Esophagus muscularis mucosa (tissue), 4 donors: ENCODE measurements around the gene ATN1. TPM values are rescaled to one million over a fixed set of nuclear protein-coding genes. Genes with fewer than 3 reads are reported as not detected.

Experiments
- DNase-seq: peaks from one replicate; pipeline ENCODE4 v3.0.0-alpha.2; 2017; ENCODE audit errors: extremely low spot score
- H3K27ac ChIP-seq, 4 donors: fragments of 200-600 bp; sonication (generic); replicated peaks in 1 of 4; 1 replicate in 3 of 4; 2 replicates in 1 of 4; pipeline ENCODE4 v1.5.1; 2016 to 2019; ENCODE audit warnings: mild to moderate bottlenecking in 1 of 4
- H3K27me3 ChIP-seq, 4 donors: fragments of 200-600 bp; sonication (generic); one replicate each; pipeline versions ENCODE4 v1.5.1 to v1.6.0; 2016 to 2019
- H3K36me3 ChIP-seq, 4 donors: fragments of 200-600 bp; sonication (generic); one replicate each; pipeline ENCODE4 v1.5.1; 2016 to 2019
- H3K4me1 ChIP-seq, 4 donors: fragments of 200-600 bp; sonication (generic); one replicate each; pipeline ENCODE4 v1.5.1; 2016 to 2019
- H3K4me3 ChIP-seq, 4 donors: fragments of 200-600 bp; sonication (generic); 1 replicate in 2 of 4; 2 replicates in 2 of 4; pipeline ENCODE4 v1.5.1; 2016 to 2019; ENCODE audit warnings: mild to moderate bottlenecking in 4 of 4, moderate library complexity in 1 of 4
- H3K9me3 ChIP-seq, 4 donors: fragments of 200-600 bp; sonication (generic); 1 replicate in 3 of 4; 2 replicates in 1 of 4; pipeline ENCODE4 v1.5.1; 2016 to 2019
- CTCF ChIP-seq, 3 experiments: fragments of 200-600 bp in 2 of 3; fragments of 450-650 bp in 1 of 3; sonication (generic) in 2 of 3; IDR thresholded peaks; one replicate each; pipeline ENCODE4 v1.5.1; 2017 to 2019; ENCODE audit warnings: antibody characterized with exemption in 3 of 3, mild to moderate bottlenecking in 2 of 3, moderate library complexity in 1 of 3
- EP300 ChIP-seq: sonication (generic); formaldehyde crosslinking; IDR thresholded peaks from one replicate; pipeline ENCODE4 v1.6.1; 2017; ENCODE audit warnings: antibody characterized with exemption
- POLR2A ChIP-seq: fragments of 450-650 bp; IDR thresholded peaks from one replicate; pipeline ENCODE4 v1.6.1; 2017; ENCODE audit warnings: antibody characterized with exemption, moderate library complexity, mild to moderate bottlenecking, low read depth
- POLR2AphosphoS5 ChIP-seq, 2 donors: sonication (generic); formaldehyde crosslinking; IDR thresholded peaks; one replicate each; pipeline ENCODE4 v1.6.1; 2017; ENCODE audit warnings: antibody characterized with exemption in 2 of 2
- WGBS: methylation state at CpG from one replicate; pipeline ENCODE4 v1.1.5; 2018; 5-methylcytosine and 5-hydroxymethylcytosine counted together
- intact Hi-C: fragments of 100-400 bp; cut with DNase I; formaldehyde crosslinking; loops from one replicate; pipeline ENCODE4 v1.15.1; 2023
- total RNA-seq, 4 donors: library from RNA; depleted of rRNA; stranded (reverse); fragments of >200 nt; gene quantifications; one replicate each; pipeline versions ENCODE4 v1.1.0 to v1.2.1, GENCODE V29; 2016

ATN1 gene
- total RNA-seq, 4 donors from 2014 or later: 72.2 to 163 (median 92.4) TPM

- no peak overlapping the region for H3K4me3 ChIP-seq
- no peak for TF ChIP-seq POLR2A
- TF ChIP-seq CTCF (IDR thresholded peaks at IDR 0.05): no peak
- TF ChIP-seq EP300: no peak
- TF ChIP-seq POLR2AphosphoS5 (IDR thresholded peaks at IDR 0.05): no peak
- H3K27me3 ChIP-seq: no peaks in the 10 kb centered on the region
- no peaks in the 10 kb centered on the region for H3K9me3 ChIP-seq
- peaks cover 52 to 80% (median 77%) of the 10 kb centered on the region in 4 donors for H3K4me1 ChIP-seq
- H3K36me3 ChIP-seq: peaks cover 0 to 50% (median 47%) of the 10 kb centered on the region in 4 donors
- H3K27ac ChIP-seq: peak overlapping the region; percentile 91 to 97 (median 96)
- intact Hi-C loops: no loop called here
- WGBS: 85% methylated on average over 11 of the region's 11 CpGs
- DNase-seq: no peak
Measured at GRCh38 chr12:6942331-6942665, 14.5 kb downstream of the ATN1 start.

DNA sequence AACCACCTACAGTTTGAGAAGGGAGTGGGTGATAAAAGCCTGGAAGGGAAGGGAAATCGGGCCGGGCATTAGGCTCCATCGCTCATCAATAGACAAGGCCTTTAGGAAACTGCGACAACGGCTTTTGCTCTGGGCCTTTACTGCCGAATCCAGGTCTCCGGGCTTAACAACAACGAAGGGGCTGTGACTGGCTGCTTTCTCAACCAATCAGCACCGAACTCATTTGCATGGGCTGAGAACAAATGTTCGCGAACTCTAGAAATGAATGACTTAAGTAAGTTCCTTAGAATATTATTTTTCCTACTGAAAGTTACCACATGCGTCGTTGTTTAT, 15.6 kb downstream of the ATN1 start:
- Histone ChIP-seq H3K4me1 (peaks cover 47 to 69% (median 68%) of the 10 kb centered on the region in 4 donors), H3K9me3 (no peaks in the 10 kb centered on the region), H3K4me3 (peak overlapping the region; percentile 69 to 77 (median 73)), H3K27ac (peak overlapping the region; percentile 91 to 97 (median 96)), H3K27me3 (no peaks in the 10 kb centered on the region), H3K36me3 (peaks cover 0 to 53% (median 47%) of the 10 kb centered on the region in 4 donors)
- DNase-seq: no peak
- intact Hi-C loops: no loop called here
- TF ChIP-seq POLR2A: no peak
- TF ChIP-seq POLR2AphosphoS5 (IDR thresholded peaks at IDR 0.05): peak in 1 of 2 donors; percentile 67
- TF ChIP-seq CTCF (IDR thresholded peaks at IDR 0.05): no peak
- TF ChIP-seq EP300: no peak
- under 1% methylated on average over 13 of the region's 13 CpGs for WGBS

GRCh38 chr12:6943722-6944380, 16.1 kb downstream of the ATN1 start, which contains the start of the genes C12orf57 and RNU7-1:
Gene C12orf57 (plus strand): TSS chr12:6944022. CDS start chr12:6944122, 100 bp downstream.
Gene RNU7-1 (plus strand): TSS chr12:6943816.
- H3K4me1 ChIP-seq: peaks cover 42 to 64% (median 63%) of the 10 kb centered on the region in 4 donors
- H3K36me3 ChIP-seq: peaks cover 0 to 49% (median 45%) of the 10 kb centered on the region in 4 donors
- no peaks in the 10 kb centered on the region for H3K9me3 ChIP-seq
- 0% methylated on average over 16 of the region's 31 CpGs for WGBS
- no peaks in the 10 kb centered on the region for H3K27me3 ChIP-seq
- DNase-seq: no peak
- peak; percentile 54 to 97 for TF ChIP-seq POLR2AphosphoS5 (IDR thresholded peaks at IDR 0.05)
- TF ChIP-seq POLR2A: peak; percentile 94
- TF ChIP-seq EP300: no peak
- peak within 1 kb of the TSS; percentile 91 to 97 (median 96) for H3K27ac ChIP-seq
- peak within 1 kb of the TSS; percentile 69 to 77 (median 73) for H3K4me3 ChIP-seq
- intact Hi-C loops: no loop called here

DNA sequence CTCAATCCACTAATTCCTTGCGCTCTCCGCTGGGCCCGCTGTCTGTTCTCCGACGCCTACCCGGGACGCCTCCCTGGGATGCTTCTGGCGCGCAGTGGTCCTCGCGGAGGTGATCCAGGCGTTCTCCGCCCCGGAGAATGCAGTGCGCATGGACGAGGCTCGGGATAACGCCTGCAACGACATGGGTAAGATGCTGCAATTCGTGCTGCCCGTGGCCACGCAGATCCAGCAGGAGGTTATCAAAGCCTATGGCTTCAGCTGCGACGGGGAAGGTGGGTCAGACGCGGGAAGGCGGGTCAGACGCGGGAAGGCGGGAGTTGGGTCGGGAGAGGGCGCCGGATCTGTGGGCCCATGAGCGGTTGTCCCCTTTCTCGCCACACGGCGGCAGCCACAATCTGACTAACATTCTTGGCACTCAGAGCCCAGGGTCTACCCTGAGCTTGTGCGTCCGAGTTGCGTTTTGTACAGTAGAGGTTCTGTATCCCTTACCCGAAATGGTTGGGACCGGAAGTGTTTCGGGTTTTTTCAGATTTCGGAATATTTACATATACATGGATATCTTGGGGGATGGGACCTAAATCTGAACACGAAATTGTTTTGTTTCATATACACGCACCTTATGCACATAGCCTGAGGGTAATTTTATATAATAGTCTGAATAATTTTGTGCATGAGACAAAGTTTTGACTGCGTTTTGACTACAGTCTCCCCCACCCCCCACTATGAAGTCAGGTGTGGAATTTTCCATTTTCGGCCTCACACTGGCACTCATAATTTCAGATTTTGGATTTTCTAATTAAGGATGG, 16.8 kb downstream of the ATN1 start:
- TF ChIP-seq POLR2AphosphoS5 (IDR thresholded peaks at IDR 0.05) (peak; percentile 80 to 84), CTCF (IDR thresholded peaks at IDR 0.05) (peak; percentile 81 to 93 (median 91)), EP300 (no peak), POLR2A (no peak)
- H3K27me3 ChIP-seq: no peaks in the 10 kb centered on the region
- 4% methylated on average over 20 of the region's 48 CpGs for WGBS
- H3K4me1 ChIP-seq: peaks cover 35 to 57% (median 55%) of the 10 kb centered on the region in 4 donors
- peak overlapping the region; percentile 69 to 77 (median 73) for H3K4me3 ChIP-seq
- intact Hi-C loops: loop anchor here (5.0 kb wide), 1 partner anchor 168 kb away; no protein-coding TSS in a partner anchor
- H3K9me3 ChIP-seq: no peaks in the 10 kb centered on the region
- DNase-seq: peak; percentile 98
- H3K36me3 ChIP-seq: peaks cover 0 to 45% (median 39%) of the 10 kb centered on the region in 4 donors
- H3K27ac ChIP-seq: peak overlapping the region; percentile 91 to 97 (median 96)

- no peak for TF ChIP-seq POLR2A
- no peak for TF ChIP-seq EP300
- no peak for TF ChIP-seq CTCF (IDR thresholded peaks at IDR 0.05)
- TF ChIP-seq POLR2AphosphoS5 (IDR thresholded peaks at IDR 0.05): no peak
- Histone ChIP-seq H3K4me1 (peaks cover 35 to 55% (median 48%) of the 10 kb centered on the region in 4 donors), H3K27ac (peak overlapping the region in 3 of 4 donors; percentile 48 to 96 (median 91)), H3K27me3 (no peaks in the 10 kb centered on the region), H3K4me3 (no peak overlapping the region), H3K9me3 (no peaks in the 10 kb centered on the region), H3K36me3 (peaks cover 0 to 36% (median 30%) of the 10 kb centered on the region in 4 donors)
- 83% methylated on average over 9 of the region's 11 CpGs for WGBS
- no peak for DNase-seq
- intact Hi-C loops: loop anchor here (5.0 kb wide), 1 partner anchor 167 kb away; no protein-coding TSS in a partner anchor
Measured at GRCh38 chr12:6945613-6946012, 17.9 kb downstream of the ATN1 start.
